OCI-M1 (cell line): Measurements from ENCODE around the gene EPC1.
"Not testable (repeated sequence)": the region's sequence is repeated elsewhere in the genome, so short reads cannot be mapped to it uniquely, and the experiment has no call there.

Source experiments
- DNase-seq: peaks from one replicate; lab custom pipeline; 2025; lab: John Stamatoyannopoulos, UW

The EPC1 gene

DNA sequence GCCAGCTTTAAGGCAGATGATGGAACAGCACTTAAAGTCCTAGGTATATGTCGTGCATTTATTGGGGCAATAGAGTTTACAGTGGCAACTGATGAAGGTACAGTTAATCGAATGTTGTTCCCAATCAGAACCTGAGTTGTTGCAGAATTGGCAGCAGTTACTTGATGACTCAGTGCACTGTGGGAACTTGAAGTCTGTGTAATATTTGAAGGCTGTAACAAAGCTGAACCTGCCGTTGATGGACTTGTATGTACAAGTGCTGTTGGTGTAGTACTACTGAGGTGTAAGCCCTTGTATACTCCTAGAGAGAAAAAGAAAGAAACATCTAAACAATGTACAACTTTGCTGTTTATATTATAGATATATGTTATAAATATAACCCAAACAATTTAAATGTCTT lies 75.3 kb downstream of the EPC1 start:
- no peak for DNase-seq

DNA sequence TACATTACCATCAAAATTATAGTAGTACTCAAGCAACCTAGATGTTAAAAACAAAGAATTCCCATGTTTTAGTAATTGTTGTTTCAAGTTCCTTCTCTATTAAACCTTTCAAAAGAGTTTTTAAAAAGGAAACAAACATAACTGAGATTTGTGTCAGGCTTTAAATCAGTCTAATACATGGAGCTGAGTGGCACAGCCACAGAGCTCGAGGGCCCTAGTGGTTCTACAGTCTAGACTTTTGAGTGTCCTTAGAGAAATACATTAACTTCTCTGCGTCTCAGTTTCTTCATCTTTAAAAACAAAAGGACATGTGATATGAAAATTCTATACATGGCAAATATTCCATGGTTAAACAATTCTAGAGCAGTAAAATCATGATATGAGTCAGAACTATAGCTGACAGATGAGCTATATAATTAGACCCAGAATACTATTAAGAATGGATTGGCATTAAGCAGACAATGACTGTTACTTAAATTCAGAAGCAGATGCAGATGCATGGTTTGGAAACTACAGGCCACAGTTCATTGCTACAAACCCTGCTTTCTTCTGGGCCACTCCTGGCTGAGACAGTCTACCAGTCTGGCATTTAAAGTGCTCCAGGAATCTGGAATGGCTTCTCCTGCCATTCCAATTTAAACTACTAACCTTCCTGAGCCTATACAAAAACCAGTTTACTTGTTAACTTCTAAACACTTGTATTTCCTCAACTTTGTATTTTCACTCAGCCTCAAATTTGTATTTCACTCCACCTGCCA lies 77.4 kb downstream of the EPC1 start:
- no peak for DNase-seq

DNA sequence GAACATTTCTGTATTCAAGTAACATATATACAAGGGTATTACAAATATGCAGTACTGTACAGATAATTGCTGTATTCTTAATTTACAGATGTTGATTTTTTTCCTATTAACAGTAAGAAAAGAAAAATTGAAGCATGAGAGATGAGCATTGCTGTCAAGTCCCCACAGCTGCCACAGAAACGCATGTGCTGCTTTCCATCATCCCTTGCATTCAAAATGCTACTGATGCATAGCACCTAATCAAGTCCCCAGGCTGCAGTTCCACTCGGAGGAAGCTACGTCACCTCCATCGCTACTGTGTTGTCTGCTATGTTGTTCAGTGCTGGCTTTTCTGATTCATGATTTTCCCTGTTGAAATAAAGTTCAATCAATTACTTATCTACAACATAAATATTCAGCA lies 78.2 kb downstream of the EPC1 start:
- DNase-seq, result no peak

DNA sequence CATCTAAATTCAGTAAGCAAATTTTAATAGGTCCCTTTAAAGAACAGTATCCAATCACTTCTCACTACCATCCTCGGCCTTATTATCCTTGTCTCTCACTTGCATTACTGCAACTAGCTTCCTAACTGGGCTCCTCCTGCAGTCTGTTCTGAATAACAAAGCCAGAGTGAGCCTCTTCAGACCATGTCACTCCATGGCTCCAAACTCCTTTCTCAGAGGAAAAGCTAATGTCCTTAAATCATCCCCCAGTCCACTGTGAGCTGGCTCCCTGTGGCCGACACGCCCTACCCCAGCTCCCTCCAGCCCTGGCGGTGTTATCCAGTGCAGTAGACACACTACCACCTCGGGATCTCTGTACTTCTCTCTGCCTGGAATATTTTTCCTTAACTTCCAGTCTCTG lies 80.0 kb downstream of the EPC1 start:
- DNase-seq, result no peak

DNA sequence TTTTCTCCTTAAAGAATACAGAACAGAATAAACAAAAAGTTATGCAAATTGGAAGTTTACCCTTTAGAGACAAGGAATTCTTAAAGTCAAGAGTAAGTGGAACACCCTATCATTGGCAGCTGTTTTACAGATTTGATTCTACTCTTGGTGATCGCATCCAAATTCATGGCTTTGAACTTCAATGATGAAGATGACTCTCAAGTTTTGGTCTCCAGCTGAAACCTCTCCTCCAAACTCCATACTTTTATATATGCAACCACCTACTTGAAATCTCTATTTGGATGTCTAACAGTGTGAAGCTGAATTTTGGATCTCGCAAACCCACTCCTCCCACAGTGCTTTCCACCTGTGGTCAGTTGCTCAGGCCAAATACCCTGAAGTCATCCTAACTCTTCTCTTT lies 80.4 kb downstream of the EPC1 start:
- no peak for DNase-seq

DNA sequence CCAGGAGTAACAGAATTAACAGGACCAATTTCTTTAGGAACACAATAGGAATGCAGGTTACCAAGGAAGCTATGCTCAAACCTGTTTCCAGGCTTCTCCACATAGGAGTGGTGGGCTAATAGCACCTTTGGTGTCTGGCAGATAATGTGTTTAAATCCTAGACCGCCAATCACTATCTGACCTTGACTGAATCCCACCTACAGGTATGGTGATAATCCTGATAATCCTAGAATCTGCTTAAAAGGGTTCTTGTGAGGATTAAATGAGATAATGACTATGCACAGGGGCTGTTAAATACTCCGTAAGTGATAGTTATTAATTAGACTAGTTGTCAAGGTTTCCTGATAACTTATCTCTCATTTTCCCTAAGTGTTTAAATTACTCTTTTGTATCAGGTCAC lies 81.2 kb downstream of the EPC1 start:
- no peak for DNase-seq

DNA sequence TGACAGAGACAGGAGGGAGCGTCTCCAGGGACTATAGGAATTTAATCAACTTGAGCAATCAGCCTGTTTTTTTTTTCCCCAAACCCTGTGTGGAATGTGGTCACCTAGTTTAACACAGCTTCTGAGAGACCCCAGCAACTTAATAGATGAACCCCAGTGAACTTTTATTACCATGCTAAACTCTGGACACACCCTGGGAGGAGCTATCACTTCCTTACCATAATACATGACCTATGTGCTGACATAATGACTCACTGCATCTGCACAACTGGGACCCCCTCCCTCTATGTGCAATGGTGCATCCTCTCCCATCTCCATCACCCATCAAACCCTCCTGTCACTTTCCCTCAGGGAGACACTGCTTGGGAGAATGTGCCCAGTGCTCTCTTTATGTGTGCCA lies 83.7 kb downstream of the EPC1 start:
- no peak for DNase-seq

DNA sequence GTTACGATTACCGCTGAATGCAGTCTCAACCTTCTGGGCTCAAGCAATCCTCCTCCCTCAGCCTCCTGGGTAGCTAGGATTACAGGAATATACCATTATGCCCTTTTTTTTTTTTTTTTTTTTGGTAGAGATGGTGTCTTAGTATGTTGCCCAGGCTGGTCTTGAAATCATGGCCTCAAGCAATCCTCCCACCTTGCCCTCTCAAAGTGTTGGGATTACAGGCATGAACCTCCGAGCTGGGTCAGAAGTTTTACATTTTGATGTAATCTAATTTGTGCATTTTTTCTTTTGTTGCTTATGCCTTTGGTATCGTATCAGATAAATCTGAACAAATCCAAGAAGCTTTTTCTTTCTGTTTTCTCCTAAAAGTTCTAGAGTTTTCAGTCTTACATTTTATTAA lies 87.4 kb downstream of the EPC1 start:
- no peak for DNase-seq

DNA sequence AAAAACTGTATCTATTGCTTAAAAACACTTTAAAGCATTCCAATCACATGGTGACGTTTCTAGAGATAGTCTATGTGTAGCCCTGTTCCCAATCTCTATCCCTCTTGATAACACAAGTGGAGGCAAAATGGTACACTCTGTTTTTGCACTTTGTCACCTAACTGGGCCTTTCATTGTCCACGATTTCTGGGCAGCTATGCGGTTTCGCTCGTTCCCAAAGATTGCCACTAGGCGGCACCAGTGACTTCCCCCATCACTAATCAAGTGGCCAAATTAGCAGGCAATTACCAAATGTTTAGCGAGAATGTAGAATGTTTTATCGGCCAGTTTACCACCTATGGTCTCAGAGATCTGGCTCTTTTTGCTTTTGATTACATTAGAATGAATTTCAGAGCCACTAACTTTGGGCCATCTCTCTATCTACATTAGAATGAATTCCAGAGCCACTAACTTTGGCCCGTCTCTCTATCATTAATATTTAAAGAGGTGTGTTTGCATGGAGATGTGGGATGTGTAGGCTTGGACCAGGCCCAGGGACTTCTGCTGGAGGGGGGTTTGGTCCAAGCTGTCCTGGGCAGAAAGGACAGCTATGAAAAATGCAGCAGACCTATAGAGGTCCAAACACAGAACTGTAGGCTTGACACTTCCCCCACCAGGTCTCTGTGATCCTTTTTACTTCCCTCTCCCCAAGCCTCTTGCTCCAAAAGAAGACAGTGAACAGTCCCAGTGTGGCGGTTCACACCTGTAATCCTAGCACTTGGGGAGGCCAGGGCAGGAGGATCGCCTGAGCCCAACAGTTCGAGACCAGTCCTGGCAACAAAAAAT lies 90.1 kb downstream of the EPC1 start:
- peak; percentile 82 for DNase-seq

DNA sequence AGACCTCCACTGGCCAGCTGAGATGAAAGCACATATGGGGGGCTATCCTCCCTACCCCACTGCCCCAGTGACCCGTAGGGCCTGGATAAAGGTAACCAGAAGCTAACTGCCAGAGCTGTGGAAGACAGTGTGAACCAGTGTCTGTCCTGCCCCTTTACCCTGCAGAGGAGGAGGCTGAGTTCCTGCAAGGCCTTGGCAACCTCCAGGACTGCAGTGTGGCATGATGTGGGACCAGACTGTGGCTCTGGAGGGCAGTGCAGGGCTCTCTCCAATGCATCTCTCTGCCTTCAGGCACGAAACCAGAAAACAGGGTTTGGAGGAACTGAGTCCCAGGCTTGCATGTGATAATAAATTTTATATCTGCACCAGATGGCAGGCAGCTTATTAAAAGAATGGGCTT lies 93.1 kb downstream of the EPC1 start:
- no peak for DNase-seq

DNA sequence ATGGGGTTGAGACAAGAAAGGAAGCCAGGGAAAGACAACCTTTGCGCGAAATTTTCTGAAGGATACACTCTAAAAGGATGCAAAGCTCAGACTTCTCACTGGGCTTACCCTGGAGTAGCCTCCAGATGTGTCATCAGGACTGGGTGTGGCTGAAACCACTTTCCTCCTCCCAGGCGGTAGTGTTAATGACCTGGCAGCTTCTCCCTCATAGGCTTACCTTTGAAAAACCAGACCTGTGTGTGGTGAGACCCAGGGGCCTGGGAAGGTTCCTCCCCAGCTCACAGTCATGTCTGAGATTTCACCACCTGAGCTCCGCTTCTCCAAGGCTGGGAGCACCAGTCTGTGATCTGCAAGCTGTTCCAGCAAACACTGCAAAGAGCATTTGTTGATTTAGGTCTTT lies 93.7 kb downstream of the EPC1 start:
- peak; percentile 7 for DNase-seq

DNA sequence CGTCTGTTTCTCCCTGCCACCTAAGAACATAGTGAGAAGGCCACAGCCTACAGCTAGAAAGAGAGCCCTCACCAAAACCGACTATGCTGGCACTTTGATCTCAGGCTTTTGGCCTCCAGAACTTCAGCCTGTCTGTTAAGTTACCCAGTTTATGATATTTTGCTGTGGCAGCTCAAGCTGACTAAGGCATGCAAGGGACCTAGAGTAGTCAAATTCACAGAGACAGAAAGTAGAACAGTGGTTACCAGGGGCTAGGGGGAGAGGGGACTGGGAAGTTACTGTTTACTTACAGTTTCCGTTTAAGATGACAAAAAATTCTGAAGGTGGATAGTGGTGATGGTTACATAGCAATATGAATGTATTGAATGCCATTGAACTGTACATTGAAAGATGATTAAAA lies 96.5 kb downstream of the EPC1 start:
- not testable (repeated sequence) for DNase-seq

DNA sequence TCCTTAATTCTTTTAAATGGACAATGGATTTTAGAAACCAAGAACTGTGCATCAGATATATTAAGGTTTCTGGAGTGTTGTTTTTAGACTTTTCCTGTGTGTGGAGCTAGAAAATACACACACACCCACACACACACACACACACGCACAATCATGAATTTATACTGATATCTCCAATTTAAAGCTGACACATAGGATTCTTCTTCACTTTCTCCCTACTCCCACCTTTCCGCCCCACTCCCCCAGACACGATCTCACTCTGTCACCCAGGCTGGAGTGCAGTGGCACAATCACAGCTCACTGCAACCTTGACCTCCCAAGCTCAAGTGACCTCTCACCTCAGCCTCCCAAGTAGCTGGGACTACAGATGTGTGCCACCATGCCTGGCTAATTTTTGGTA lies 100.3 kb downstream of the EPC1 start:
- no peak for DNase-seq

DNA sequence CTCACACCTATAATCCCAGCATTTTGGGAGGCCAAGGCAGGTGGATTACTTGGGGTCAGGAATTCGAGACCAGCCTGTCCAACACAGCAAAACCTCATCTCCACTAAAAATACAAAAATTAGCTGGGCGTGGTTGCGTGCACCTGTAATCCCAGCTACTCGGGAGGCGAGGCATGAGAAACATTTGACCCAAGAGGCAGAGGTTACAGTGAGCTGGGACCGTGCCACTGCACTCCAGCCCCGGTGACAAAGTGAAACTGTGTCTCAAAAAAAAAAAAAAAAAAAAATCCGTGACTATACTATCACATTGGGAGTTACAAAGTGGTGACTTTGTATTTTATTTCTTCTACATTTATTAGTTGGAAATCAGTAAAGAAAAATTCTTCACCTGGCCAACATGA lies 101.2 kb downstream of the EPC1 start:
- DNase-seq, result peak; percentile 33

DNA sequence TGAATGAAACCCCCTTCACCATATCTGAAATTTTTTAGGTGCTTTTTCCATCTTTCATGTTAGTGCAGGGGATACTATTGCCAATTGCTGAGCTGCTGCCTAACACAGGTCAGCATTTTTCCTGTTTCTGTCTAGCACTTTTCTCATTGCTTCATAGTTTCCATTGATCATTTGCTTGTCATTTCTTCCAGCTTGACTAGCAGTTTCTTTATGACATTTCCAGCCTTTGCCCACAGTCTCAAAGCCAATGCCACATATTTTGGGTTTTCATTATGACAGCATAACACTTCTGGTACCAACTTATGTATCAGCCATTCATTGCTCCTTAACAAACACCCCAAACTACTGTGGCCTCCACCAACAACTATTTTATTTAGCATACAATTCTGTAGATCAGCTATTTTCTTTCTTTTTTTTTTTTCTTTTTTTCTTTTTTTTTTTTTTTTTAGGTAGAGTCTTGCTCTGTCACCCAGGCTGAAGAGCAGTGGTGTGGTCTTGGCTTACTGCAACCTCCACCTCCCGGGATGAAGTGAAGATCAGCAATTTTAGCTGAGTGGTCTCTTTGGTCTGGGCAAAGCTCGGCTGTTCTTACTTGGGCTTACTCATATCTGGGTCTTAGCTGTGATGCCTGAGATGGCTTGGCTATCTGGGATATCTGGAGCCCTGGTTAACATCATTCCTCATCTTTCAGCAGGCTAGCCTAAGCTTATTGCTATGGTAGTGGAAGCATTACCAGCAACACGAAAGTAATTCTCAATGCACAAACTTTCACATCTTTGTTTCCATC lies 102.3 kb downstream of the EPC1 start:
- DNase-seq, result no peak

DNA sequence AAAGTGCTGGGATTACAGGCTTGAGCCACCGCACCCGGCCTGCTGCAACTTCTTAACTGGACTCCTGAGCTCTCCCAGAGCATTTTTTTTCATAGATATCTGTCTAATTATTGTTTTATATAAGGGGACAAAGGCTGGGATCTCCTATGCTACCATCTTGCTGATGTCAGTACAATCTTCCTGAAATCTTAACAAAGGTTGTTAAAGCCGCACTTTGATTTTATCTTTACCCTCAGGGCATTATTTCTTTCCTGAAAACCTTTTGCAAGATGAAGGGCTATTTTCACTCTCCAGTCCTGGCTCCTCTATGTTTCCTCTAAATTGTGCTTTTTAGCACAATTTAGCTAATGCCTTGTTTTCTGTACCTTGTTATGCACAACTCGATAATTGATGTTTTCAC lies 102.9 kb downstream of the EPC1 start:
- no peak for DNase-seq

DNA sequence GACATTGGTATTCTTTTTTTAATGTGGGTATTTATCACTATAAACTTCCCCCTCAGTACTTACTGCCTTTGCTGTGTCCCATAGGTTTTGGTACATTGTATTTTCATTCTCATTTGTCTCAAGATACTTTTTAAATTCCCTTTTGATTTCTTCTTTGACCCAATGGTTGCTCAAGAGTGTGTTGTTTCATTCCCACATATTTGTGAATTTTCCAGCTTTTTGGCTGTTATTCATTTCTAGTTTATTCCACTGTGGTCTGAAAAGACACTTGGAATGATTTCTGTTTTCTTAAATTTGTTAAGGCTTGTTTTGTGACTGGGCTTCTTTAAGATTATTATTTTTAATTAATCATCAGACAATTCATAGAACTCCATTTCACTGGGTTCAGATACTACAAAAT lies 105.0 kb downstream of the EPC1 start:
- DNase-seq, result no peak

DNA sequence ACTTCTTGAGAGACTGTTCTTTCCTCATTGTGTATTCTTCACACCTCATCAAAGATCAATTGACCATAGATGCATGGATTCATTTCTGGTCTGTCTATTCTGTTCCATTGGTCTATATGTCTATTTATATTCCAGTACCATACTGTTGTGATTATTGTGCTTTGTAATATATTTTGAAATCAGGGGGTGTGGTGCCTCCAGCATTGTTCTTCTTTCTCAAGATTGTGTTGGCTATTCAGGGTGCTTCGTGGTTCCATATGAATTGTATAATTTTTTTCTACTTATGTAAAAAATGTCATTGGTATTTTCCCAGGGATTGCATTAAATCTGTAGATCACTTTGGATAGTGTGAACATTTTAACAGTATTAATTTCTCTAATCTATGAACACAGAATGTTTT lies 106.5 kb downstream of the EPC1 start:
- DNase-seq, result no peak

DNA sequence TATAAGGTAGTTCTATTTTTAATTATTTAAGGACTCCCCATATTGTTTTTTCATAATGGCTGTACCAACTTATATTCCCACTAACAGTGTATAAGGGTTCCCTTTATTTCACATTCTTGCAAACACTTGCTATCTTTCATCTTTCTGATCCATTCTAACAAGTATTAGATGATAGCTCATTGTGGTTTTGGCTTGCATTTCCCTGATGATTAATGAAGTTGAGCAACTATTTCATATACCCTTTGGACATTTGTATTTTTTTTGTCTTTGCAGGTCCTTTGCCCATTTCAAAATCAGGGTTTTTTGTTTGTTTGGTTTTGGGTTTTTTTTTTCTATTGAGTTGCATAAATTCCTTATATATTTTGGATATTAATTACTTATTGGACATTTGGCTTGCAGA lies 107.2 kb downstream of the EPC1 start:
- no peak for DNase-seq

DNA sequence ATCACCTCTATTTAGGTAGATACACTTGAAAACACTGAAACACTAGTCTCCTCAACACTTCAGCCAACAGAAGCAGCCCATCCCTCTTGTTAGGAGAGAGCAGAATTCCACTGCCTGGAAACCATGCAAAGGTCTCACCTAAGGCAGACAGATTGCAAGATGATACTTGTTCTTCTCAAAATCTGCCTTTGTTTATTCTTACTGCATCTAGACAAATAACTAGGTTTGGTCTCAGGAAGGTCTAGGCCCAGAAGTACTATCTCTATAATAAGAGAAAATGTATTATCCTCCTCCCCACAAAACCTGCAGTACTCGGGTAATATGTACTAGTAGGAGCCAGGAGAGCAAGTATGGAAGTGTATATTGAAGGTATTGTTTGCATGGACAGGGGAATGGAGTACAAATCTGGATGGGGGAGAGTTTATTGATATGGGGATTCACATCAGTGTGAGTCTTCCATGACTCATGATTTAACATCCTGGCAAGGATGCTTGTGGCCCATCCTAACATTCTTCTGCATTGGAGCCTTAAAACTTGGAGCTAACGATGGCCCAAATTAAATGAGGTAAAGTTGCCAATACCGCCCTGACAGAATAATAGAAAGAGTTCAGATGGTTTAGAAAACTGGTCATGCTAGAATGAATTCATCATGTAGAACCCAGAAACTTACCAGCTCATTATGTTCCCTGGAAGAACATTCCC lies 109.2 kb downstream of the EPC1 start:
- DNase-seq, result no peak

DNA sequence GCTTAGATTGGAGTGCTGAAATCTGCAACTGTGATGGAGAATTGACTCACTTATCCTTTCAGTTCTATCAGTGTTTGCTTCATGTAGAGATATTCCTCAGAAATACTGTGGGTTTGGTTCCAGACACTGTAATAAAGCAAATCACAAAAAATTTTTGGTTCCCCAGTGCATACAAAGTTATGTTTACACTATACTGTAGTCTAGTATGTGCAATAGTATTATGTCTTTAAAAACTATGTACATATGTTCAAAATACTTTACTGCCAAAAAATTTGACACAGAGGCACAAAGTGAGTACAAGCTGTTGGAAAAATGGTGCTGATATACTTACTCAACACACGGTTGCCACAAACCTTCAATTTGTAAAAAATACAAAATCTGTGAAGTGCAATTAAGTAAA lies 112.5 kb downstream of the EPC1 start:
- no peak for DNase-seq

DNA sequence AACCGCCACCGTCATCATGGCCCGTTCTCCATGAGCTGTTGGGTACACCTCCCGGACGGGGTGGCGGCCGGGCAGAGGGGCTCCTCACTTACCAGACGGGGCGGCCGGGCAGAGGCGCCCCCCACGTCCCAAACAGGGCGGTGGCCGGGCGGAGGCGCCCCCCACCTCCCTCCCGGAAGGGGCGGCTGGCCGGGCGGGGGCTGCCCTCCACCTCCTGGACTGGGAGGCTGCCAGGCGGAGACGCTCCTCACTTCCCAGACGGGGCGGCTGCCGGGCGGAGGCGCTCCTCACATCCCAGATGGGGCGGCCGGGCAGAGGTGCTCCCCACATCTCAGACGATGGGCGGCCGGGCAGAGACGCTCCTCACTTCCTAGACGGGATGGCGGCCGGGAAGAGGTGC lies 113.6 kb downstream of the EPC1 start:
- not testable (repeated sequence) for DNase-seq
